ENCODE results near the gene ARHGEF39.
"Not testable (repeated sequence)": the region's sequence is repeated elsewhere in the genome, so short reads cannot be mapped to it uniquely, and the experiment has no call there.

Gene ARHGEF39

GRCh38 chr9:35652829-35653209 is 12.2 kb downstream of the ARHGEF39 start:
- Histone ChIP-seq H3K9me3 (ENCODE audit: control insufficient read depth, low read length) (no peaks in the 10 kb centered on the region), H3K27me3 (replicated peaks; ENCODE audit: control insufficient read depth, insufficient read depth, low read length, poor library complexity, severe bottlenecking) (no peaks in the 10 kb centered on the region), H3K4me3 (ENCODE audit: insufficient read depth, low read depth, low read length, poor library complexity, severe bottlenecking) (no peak overlapping the region), H3K4me1 (ENCODE audit: control insufficient read depth, insufficient read depth, low read length, poor library complexity, severe bottlenecking) (peaks cover 29% of the 10 kb centered on the region), H3K27ac (ENCODE audit: insufficient read depth, low read length, poor library complexity, severe bottlenecking) (no peak overlapping the region), H3K36me3 (ENCODE audit: control insufficient read depth, insufficient read depth, low read length) (no peaks in the 10 kb centered on the region)
- DNase-seq: no peak

DNA sequence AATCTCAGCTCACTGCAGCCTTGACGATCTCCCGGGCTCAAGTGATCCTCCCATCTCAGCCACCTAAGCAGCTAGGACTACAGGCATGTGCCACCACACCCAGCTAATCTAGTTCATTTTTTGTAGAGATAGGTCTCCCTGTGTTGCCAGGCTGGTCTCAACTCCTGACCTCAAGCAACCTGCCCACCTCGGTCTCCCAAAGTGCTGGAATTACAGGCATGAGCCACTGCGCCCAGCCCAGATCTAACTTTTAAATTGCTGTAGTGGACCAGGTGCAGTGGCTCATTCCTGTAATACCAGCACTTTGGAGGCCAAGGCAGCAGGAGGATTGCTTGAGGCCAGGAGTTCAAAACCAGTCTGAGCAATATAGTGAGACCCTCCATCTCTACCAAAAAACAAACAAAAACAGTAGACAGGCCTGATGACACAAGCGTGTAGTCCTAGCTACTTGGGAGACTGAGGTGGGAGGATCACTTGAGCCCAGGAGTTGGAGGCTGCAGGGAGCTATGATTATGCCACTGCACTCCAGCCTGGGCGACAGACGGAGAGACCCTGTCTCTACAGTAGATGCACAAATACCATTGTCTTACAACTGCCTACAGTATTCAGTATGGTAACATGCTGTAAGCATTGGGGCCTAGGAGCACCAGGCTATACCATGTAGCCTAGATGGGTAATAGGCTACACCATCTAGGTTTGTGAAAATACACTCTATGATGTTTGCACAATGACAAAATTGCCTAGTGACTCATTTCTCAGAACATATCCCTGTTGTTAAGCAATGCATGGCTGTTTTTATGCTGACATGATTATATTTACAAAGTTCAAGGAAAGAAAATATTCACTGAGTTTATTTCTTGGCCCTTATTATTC is 12.8 kb downstream of the ARHGEF39 start:
- H3K27me3 ChIP-seq (replicated peaks; ENCODE audit: control insufficient read depth, insufficient read depth, low read length, poor library complexity, severe bottlenecking): no peaks in the 10 kb centered on the region
- no peak overlapping the region for H3K4me3 ChIP-seq (ENCODE audit: insufficient read depth, low read depth, low read length, poor library complexity, severe bottlenecking)
- peak overlapping the region; percentile 26 for H3K27ac ChIP-seq (ENCODE audit: insufficient read depth, low read length, poor library complexity, severe bottlenecking)
- no peak for DNase-seq
- peaks cover 35% of the 10 kb centered on the region for H3K4me1 ChIP-seq (ENCODE audit: control insufficient read depth, insufficient read depth, low read length, poor library complexity, severe bottlenecking)
- H3K9me3 ChIP-seq (ENCODE audit: control insufficient read depth, low read length): no peaks in the 10 kb centered on the region
- H3K36me3 ChIP-seq (ENCODE audit: control insufficient read depth, insufficient read depth, low read length): no peaks in the 10 kb centered on the region

- Histone ChIP-seq H3K36me3 (ENCODE audit: control insufficient read depth, insufficient read depth, low read length) (no peaks in the 10 kb centered on the region), H3K9me3 (ENCODE audit: control insufficient read depth, low read length) (no peaks in the 10 kb centered on the region), H3K4me3 (ENCODE audit: insufficient read depth, low read depth, low read length, poor library complexity, severe bottlenecking) (peak within 1 kb of the TSS; percentile 73), H3K27me3 (replicated peaks; ENCODE audit: control insufficient read depth, insufficient read depth, low read length, poor library complexity, severe bottlenecking) (no peaks in the 10 kb centered on the region), H3K27ac (ENCODE audit: insufficient read depth, low read length, poor library complexity, severe bottlenecking) (peak within 1 kb of the TSS; percentile 79), H3K4me1 (ENCODE audit: control insufficient read depth, insufficient read depth, low read length, poor library complexity, severe bottlenecking) (peaks cover 45% of the 10 kb centered on the region)
- peak in 1 of 3 donors; percentile 24 for DNase-seq
Observed at GRCh38 chr9:35650341-35651158, 14.4 kb downstream of the ARHGEF39 start, which contains the start of gene SIT1. Gene SIT1 (minus strand): TSS chr9:35650931. CDS start chr9:35650853, 78 bp downstream.

- peak overlapping the region; percentile 73 for H3K4me3 ChIP-seq (ENCODE audit: insufficient read depth, low read depth, low read length, poor library complexity, severe bottlenecking)
- no peak for DNase-seq
- no peaks in the 10 kb centered on the region for H3K9me3 ChIP-seq (ENCODE audit: control insufficient read depth, low read length)
- H3K27ac ChIP-seq (ENCODE audit: insufficient read depth, low read length, poor library complexity, severe bottlenecking): peak overlapping the region; percentile 79
- H3K36me3 ChIP-seq (ENCODE audit: control insufficient read depth, insufficient read depth, low read length): no peaks in the 10 kb centered on the region
- H3K27me3 ChIP-seq (replicated peaks; ENCODE audit: control insufficient read depth, insufficient read depth, low read length, poor library complexity, severe bottlenecking): no peaks in the 10 kb centered on the region
- peaks cover 48% of the 10 kb centered on the region for H3K4me1 ChIP-seq (ENCODE audit: control insufficient read depth, insufficient read depth, low read length, poor library complexity, severe bottlenecking)
Observed at GRCh38 chr9:35649431-35650340, 15.3 kb downstream of the ARHGEF39 start.

GRCh38 chr9:35646533-35647265 is 18.3 kb downstream of the ARHGEF39 start:
- H3K9me3 ChIP-seq (ENCODE audit: control insufficient read depth, low read length): no peaks in the 10 kb centered on the region
- H3K27ac ChIP-seq (ENCODE audit: insufficient read depth, low read length, poor library complexity, severe bottlenecking): peak overlapping the region; percentile 86
- H3K4me1 ChIP-seq (ENCODE audit: control insufficient read depth, insufficient read depth, low read length, poor library complexity, severe bottlenecking): peaks cover 45% of the 10 kb centered on the region
- DNase-seq: peak; percentile 84 to 87 (median 85)
- H3K4me3 ChIP-seq (ENCODE audit: insufficient read depth, low read depth, low read length, poor library complexity, severe bottlenecking): peak overlapping the region; percentile 65
- H3K27me3 ChIP-seq (replicated peaks; ENCODE audit: control insufficient read depth, insufficient read depth, low read length, poor library complexity, severe bottlenecking): no peaks in the 10 kb centered on the region
- H3K36me3 ChIP-seq (ENCODE audit: control insufficient read depth, insufficient read depth, low read length): no peaks in the 10 kb centered on the region

DNA sequence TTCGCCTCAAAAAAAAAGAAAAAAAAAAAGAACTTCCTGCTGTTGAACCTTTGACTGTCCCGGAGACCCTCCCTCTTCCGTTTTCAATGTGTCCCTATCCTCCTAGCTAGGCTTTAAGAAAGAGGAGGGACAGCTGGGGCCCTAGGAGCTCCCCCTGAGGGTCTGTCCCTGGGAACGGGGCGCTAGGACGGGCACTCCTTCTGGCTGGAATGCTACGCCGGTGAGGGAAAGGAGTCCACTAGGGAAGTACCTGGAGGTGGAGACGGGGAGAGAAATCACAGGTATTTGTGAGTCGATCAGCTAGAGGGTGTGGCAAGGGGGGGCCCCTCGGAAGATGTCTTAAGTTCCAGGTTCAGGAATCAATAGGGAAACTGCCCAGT is 18.9 kb downstream of the ARHGEF39 start:
- Histone ChIP-seq H3K4me1 (ENCODE audit: control insufficient read depth, insufficient read depth, low read length, poor library complexity, severe bottlenecking) (peaks cover 39% of the 10 kb centered on the region), H3K27me3 (replicated peaks; ENCODE audit: control insufficient read depth, insufficient read depth, low read length, poor library complexity, severe bottlenecking) (no peaks in the 10 kb centered on the region), H3K4me3 (ENCODE audit: insufficient read depth, low read depth, low read length, poor library complexity, severe bottlenecking) (peak overlapping the region; percentile 65), H3K9me3 (ENCODE audit: control insufficient read depth, low read length) (no peaks in the 10 kb centered on the region), H3K36me3 (ENCODE audit: control insufficient read depth, insufficient read depth, low read length) (no peaks in the 10 kb centered on the region), H3K27ac (ENCODE audit: insufficient read depth, low read length, poor library complexity, severe bottlenecking) (peak overlapping the region; percentile 86)
- no peak for DNase-seq

DNA sequence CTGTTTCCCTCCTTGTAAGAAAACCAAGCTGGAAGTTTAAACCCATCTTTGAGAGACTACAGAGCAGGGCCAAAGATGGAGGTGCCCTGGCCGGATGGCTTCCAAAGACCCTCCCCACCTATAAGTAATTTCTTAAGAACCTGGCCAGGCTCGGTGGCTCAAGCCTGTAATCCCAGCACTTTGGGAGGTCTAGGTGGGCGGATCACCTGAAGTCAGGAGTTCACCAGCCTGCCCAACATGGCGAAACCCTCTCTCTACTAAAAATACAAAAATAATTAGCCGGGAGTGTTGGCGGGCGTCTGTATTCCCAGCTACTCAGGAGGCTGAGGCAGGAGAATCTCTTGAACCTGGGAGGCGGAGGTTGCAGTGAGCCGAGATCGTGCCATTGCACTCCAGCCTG is 19.3 kb downstream of the ARHGEF39 start:
- H3K27me3 ChIP-seq (replicated peaks; ENCODE audit: control insufficient read depth, insufficient read depth, low read length, poor library complexity, severe bottlenecking); H3K9me3 ChIP-seq (ENCODE audit: control insufficient read depth, low read length); H3K36me3 ChIP-seq (ENCODE audit: control insufficient read depth, insufficient read depth, low read length); DNase-seq: not testable (repeated sequence)
- Histone ChIP-seq H3K4me1 (ENCODE audit: control insufficient read depth, insufficient read depth, low read length, poor library complexity, severe bottlenecking) (peaks cover 35% of the 10 kb centered on the region), H3K27ac (ENCODE audit: insufficient read depth, low read length, poor library complexity, severe bottlenecking) (peak overlapping the region; percentile 86), H3K4me3 (ENCODE audit: insufficient read depth, low read depth, low read length, poor library complexity, severe bottlenecking) (peak overlapping the region; percentile 65)

- no peaks in the 10 kb centered on the region for H3K27me3 ChIP-seq (replicated peaks; ENCODE audit: control insufficient read depth, insufficient read depth, low read length, poor library complexity, severe bottlenecking)
Observed at GRCh38 chr9:35643046-35643445, 21.9 kb downstream of the ARHGEF39 start.

DNA sequence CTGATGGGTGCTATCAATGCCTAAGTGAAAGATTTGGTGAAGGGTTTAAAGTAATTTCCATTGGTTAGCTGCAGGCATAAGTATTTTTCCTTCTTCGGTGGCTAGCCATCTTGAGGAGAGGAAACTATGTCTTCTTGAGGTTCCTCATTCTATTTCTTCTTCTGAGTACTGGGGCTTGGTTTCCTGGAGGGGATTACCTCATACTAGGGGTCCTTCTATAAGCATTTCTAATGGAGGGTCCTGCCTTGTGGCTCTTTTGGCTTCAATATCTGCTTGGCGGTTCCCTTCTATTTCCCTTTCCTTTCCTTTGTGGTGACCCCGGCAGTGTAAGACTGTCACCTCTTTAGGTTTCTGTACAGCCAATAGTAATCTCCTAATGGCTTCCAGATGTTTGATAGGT is 23.5 kb downstream of the ARHGEF39 start:
- not testable (repeated sequence) for H3K27me3 ChIP-seq (replicated peaks; ENCODE audit: control insufficient read depth, insufficient read depth, low read length, poor library complexity, severe bottlenecking); DNase-seq; H3K4me3 ChIP-seq (ENCODE audit: insufficient read depth, low read depth, low read length, poor library complexity, severe bottlenecking); H3K9me3 ChIP-seq (ENCODE audit: control insufficient read depth, low read length); H3K27ac ChIP-seq (ENCODE audit: insufficient read depth, low read length, poor library complexity, severe bottlenecking); H3K36me3 ChIP-seq (ENCODE audit: control insufficient read depth, insufficient read depth, low read length)
- peaks cover 18% of the 10 kb centered on the region for H3K4me1 ChIP-seq (ENCODE audit: control insufficient read depth, insufficient read depth, low read length, poor library complexity, severe bottlenecking)

More at GRCh38 chr9:35643046-35643445, 21.9 kb downstream of the ARHGEF39 start:
- no peak overlapping the region for H3K27ac ChIP-seq (ENCODE audit: insufficient read depth, low read length, poor library complexity, severe bottlenecking)
- peaks cover 29% of the 10 kb centered on the region for H3K4me1 ChIP-seq (ENCODE audit: control insufficient read depth, insufficient read depth, low read length, poor library complexity, severe bottlenecking)
- no peak for DNase-seq
- H3K4me3 ChIP-seq (ENCODE audit: insufficient read depth, low read depth, low read length, poor library complexity, severe bottlenecking): no peak overlapping the region
- no peaks in the 10 kb centered on the region for H3K36me3 ChIP-seq (ENCODE audit: control insufficient read depth, insufficient read depth, low read length)
- no peaks in the 10 kb centered on the region for H3K9me3 ChIP-seq (ENCODE audit: control insufficient read depth, low read length)

Measured in effector memory CD4-positive, alpha-beta T cell (primary cell).